Stimulated activated memory B cell treated with anti-CD40 and anti-IgM and Interleukin-4, amounts not matched to agents 10 μg/mL and 1 μg/mL and 100 μg/mL, for 72 hours (primary cell): Measurements from ENCODE around the gene KLHDC1.
"Not testable (repeated sequence)": the region's sequence is repeated elsewhere in the genome, so short reads cannot be mapped to it uniquely, and the experiment has no call there.

ENCODE experiments used
- ATAC-seq: fragments of 150-1000 bp; cut with Tn5 transposase; 2 replicates; pipeline ENCODE4 v1.10.0; 2021
- H3K27ac Mint-ChIP-seq: one replicate; pipeline ENCODE4 v1.8.0; 2022; ENCODE audit warnings: mild to moderate bottlenecking, mixed read lengths
- H3K27me3 Mint-ChIP-seq: one replicate; pipeline ENCODE4 v1.8.0; 2022; ENCODE audit warnings: mixed read lengths
- H3K36me3 Mint-ChIP-seq: one replicate; pipeline ENCODE4 v1.8.0; 2022; ENCODE audit warnings: mixed read lengths
- H3K4me1 Mint-ChIP-seq: one replicate; pipeline ENCODE4 v1.8.0; 2022; ENCODE audit warnings: mixed read lengths
- H3K4me3 Mint-ChIP-seq: one replicate; pipeline ENCODE4 v1.8.0; 2022; ENCODE audit warnings: mild to moderate bottlenecking, moderate library complexity, mixed read lengths
- H3K9me3 Mint-ChIP-seq: one replicate; pipeline ENCODE4 v1.8.0; 2022; ENCODE audit warnings: mixed read lengths

The KLHDC1 gene

DNA sequence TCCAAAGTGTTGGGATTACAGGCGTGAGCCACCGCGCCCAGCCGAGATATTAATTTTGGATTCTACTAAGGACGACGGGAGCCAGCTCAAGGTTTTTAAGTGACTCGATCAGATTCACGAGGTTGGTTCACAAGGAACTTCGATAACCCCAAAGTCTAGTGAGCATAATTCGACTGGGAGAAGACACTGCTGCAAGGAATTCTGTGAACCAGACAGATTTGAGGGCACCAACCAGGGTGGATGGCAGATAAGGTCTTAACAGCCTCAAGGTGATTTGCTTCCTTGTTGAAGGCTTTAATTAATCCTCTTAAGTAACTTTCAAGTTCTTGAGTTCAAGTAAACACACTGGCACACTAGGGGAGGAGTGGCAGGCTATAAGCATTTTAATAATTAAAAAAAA, 73.9 kb downstream of the KLHDC1 start:
- Mint-ChIP-seq H3K4me1 (peaks cover 32% of the 10 kb centered on the region), H3K4me3 (peak overlapping the region; percentile 97), H3K36me3 (peaks cover 2% of the 10 kb centered on the region), H3K27ac (peak overlapping the region; percentile 98), H3K9me3 (no peaks in the 10 kb centered on the region), H3K27me3 (no peaks in the 10 kb centered on the region)
- ATAC-seq = no peak

DNA sequence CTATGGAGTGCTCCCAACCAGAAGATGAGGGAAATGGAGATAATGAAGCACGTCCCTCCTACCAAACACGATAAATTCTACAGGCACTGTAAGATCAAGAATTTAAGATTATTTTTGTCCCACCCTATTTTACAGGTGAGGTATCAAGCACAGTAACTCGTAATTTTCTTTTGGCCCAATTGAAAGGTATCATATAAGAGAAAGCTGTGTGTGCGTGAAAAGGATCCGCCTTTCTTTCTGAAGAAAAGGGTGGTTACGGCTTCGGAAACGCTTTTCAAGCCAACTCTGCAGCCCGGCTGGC, 74.3 kb downstream of the KLHDC1 start:
- ATAC-seq = no peak
- peak overlapping the region; percentile 97 for H3K4me3 Mint-ChIP-seq
- H3K36me3 Mint-ChIP-seq = no peaks in the 10 kb centered on the region
- H3K27me3 Mint-ChIP-seq = no peaks in the 10 kb centered on the region
- H3K9me3 Mint-ChIP-seq = no peaks in the 10 kb centered on the region
- H3K4me1 Mint-ChIP-seq = peaks cover 32% of the 10 kb centered on the region
- peak overlapping the region; percentile 98 for H3K27ac Mint-ChIP-seq

DNA sequence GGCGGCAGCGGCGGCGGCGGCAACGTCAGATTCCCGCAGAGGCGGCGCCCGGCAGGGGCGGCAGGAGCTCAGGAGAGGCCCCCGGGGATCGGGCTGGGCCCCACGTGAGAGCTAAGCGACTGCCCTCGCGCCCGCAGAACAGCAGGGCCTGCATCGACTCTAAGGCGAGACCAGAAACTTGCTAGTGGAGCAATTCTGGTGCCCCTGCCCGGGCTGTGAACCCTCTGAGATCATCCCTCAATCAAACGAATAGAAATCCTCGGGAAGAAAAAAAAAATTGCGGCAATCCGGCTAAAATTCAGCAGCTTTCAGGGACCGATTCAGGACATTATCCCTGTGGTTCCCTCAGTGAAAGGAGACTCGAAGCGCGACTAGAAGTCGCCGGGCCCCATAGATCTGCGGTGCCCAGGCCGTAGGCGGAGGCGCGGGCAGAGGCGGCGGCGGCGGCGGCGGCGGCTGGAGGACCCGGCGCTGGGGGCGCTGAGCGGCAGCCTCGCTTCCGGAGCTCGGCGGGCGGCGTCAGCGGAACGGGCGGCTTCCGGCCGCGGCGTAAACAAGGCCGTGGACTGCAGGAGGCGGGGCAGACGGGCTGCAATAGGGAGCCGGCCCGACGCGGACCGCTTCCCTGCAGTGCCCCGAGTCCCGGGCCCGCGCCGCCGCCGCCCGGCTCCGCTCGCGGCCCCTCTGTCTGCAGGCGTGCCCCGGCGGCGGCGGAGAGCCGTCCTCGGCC, 74.8 kb downstream of the KLHDC1 start, which contains the start of gene KLHDC2:
TSS of gene KLHDC2 (plus strand) at position 583 of the 730 bp plus-strand sequence. CDS start 316 bp downstream, outside the sequence.
- no peaks in the 10 kb centered on the region for H3K27me3 Mint-ChIP-seq
- no peaks in the 10 kb centered on the region for H3K36me3 Mint-ChIP-seq
- peak within 1 kb of the TSS; percentile 99 for H3K4me3 Mint-ChIP-seq
- peak; percentile 95 for ATAC-seq
- peak within 1 kb of the TSS; percentile 98 for H3K27ac Mint-ChIP-seq
- H3K9me3 Mint-ChIP-seq = no peaks in the 10 kb centered on the region
- H3K4me1 Mint-ChIP-seq = peaks cover 32% of the 10 kb centered on the region

DNA sequence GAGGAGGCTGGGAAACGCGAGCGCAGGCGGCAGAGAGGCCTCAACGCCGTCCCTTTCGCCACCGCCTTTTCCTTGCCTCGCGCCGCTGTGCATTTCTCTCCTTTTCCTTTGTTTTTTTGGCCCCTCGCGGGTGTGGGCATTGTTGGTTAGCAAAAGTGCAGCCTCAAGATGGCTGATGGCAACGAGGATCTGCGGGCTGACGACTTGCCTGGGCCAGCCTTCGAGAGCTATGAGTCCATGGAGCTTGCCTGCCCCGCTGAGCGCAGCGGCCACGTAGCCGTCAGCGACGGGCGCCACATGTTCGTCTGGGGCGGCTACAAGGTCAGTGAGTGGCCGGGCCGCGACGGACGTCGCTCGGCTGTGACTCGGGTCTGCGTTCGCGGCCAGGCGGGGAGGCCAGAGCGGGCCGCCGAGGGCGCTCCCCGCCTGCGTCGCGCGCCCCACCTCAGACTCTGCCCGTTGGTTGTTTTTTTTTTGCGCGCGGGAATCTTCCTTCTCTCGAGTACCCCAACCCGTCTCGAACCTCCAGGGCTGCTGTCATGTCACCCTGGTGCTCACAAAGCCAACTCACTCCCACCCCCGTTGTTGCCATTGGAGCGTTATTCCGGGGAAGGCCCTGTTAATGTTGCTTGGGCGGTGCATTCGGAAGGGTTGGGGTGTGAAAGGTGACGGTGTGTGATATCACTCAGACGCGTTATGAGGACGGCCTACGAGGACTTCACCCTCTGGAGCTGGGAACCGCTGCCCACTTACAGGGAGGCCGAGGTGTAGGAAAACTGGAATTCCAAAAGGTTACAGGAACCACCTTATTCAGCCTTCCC, 75.6 kb downstream of the KLHDC1 start:
- Mint-ChIP-seq H3K36me3 (no peaks in the 10 kb centered on the region), H3K9me3 (no peaks in the 10 kb centered on the region), H3K4me1 (peaks cover 32% of the 10 kb centered on the region), H3K27me3 (no peaks in the 10 kb centered on the region), H3K4me3 (peak overlapping the region; percentile 99), H3K27ac (peak overlapping the region; percentile 98)
- peak; percentile 56 for ATAC-seq

DNA sequence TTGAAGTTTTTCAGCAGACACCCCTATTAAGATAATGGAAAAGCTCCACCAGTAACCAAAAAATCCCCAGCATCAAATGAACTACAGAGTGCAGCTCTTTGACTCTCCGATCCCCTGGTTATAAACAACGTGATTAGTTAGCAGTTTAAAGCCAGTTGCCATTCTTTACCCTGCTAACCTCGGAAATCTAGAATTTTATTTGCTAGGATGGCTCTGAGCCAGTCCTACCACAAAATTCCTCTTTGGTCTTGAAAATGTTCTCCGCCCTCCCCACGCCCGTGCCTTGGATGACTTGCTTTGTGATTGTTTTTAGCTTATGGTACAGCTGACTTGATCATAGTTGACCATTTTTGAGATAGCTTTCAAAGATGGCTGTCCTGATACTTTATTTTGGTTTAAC, 76.3 kb downstream of the KLHDC1 start:
- Mint-ChIP-seq H3K9me3 (no peaks in the 10 kb centered on the region), H3K4me1 (peaks cover 32% of the 10 kb centered on the region), H3K36me3 (no peaks in the 10 kb centered on the region), H3K27me3 (no peaks in the 10 kb centered on the region), H3K27ac (peak overlapping the region; percentile 98), H3K4me3 (peak overlapping the region; percentile 99)
- no peak for ATAC-seq

DNA sequence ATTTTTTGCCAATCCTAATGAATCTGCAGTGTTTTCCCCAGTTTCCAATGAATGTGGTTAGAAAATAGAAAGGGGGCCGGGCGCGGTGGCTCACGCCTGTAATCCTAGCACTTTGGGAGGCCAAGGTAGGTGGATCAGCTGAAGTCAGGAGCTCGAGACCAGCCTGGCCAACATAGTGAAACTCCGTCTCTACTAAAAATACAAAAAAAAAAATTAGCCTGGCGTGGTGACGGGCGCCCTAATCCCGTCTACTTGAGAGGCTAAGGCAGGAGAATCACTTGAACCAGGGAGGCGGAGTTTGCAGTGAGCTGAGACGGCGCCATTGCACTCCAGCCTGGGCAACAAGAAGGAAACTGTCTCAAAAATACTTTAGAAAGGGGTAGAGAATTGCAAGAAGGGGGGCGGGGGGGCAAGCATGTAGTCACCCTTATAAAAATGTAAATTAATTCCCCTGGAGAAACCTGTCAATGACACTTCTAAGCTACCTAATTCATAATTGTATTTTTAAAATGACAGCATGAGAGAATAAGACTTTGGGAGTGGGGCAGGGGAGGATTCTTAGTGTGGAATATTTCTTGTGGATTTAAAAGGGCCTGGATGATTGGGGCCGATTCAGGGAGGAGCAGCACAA, 76.8 kb downstream of the KLHDC1 start:
- peak overlapping the region; percentile 99 for H3K4me3 Mint-ChIP-seq
- no peaks in the 10 kb centered on the region for H3K9me3 Mint-ChIP-seq
- peaks cover 32% of the 10 kb centered on the region for H3K4me1 Mint-ChIP-seq
- peaks cover 2% of the 10 kb centered on the region for H3K36me3 Mint-ChIP-seq
- H3K27me3 Mint-ChIP-seq = no peaks in the 10 kb centered on the region
- no peak for ATAC-seq
- H3K27ac Mint-ChIP-seq = peak overlapping the region; percentile 98

DNA sequence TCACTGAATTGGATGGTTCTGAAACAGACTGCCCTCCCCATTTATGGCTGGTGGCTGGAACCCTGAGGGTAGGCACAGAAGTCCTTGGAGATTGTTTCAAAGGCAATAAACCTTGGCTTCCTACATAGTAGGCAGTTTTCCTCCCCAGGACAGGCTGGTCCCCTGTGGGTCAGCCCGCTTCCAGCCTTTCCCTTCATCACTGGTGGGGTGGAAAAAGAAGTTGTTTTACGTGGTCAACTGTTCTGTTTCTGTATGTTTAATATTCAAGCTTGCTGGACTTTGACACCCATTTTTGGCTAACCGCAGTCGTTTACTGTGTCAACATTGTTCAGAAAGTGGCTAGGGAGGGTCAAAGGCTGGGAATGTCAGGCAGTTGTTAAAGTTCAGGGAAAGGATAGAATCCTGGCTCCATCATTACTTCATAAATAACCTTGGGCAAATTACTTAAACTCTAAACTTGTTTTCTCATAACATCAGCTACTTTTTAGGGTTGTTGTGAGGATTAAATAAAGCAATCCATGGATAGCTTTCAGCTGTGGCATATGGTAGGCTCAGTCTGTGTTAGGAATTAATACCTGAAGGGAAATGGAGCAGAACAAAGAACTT, 77.4 kb downstream of the KLHDC1 start:
- Mint-ChIP-seq H3K27me3 (no peaks in the 10 kb centered on the region), H3K4me1 (peaks cover 32% of the 10 kb centered on the region), H3K36me3 (peaks cover 8% of the 10 kb centered on the region), H3K4me3 (no peak overlapping the region), H3K27ac (peak overlapping the region; percentile 98), H3K9me3 (no peaks in the 10 kb centered on the region)
- no peak for ATAC-seq

DNA sequence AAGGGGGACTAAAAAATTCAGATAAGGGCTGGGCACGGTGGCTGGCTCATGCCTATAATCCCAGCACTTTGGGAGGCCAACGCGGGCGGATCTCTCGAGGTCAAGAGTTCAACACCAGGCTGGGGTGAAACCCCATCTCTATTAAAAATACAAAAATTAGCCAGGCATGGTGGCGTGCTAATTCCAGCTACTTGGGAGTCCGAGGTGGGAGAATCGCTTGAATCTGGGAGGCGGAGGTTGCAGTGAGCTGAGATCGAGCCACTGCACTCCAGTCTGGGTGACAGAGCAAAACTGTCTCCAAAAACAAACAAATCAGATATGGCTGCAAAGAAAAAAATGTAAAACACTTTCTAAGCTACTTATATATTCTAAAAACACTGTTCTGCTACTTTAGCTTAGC, 78.8 kb downstream of the KLHDC1 start:
- H3K4me3 Mint-ChIP-seq, H3K27ac Mint-ChIP-seq, ATAC-seq, H3K9me3 Mint-ChIP-seq, H3K27me3 Mint-ChIP-seq: not testable (repeated sequence)
- Mint-ChIP-seq H3K36me3 (peaks cover 17% of the 10 kb centered on the region), H3K4me1 (peaks cover 31% of the 10 kb centered on the region)

DNA sequence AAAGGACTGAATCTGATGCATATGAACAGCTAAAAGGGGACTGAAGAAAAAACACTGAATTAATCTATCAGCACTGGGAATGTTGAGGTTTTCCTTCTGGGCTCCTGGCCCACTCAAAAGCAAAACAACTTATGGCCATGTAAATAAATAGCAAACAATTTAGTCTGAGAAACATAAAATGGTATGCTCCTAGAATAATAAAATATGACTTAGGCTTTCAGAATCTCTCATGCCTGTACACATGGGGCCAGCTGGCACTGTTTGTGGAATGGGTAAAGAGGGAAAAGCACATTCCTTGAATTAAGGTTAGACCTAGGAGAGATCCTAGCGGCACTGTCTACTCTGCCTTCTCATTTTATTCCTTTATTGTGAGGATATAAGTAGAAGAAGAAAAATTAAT, 81.2 kb downstream of the KLHDC1 start:
- H3K27me3 Mint-ChIP-seq = no peaks in the 10 kb centered on the region
- ATAC-seq = no peak
- H3K9me3 Mint-ChIP-seq = no peaks in the 10 kb centered on the region
- H3K4me3 Mint-ChIP-seq = no peak overlapping the region
- H3K36me3 Mint-ChIP-seq = peaks cover 23% of the 10 kb centered on the region
- H3K4me1 Mint-ChIP-seq = peaks cover 16% of the 10 kb centered on the region
- H3K27ac Mint-ChIP-seq = no peak overlapping the region

DNA sequence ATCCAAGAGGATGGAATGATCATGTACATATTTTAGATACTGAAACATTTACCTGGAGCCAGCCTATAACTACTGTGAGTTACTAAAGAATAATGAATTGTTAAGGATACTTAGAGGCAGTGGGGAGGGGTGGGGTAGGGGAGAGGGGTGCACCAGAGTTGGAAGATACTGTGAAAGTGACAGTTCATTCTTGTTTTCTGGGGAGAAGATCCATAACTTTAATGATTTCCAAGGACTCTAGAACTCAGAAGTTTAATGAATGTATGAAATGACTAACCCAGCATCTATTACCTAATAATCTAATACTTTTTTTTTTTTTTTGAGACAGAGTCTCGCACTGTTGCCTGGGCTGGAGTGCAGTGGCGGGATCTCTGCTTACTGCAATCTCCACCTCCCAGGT, 85.5 kb downstream of the KLHDC1 start:
- Mint-ChIP-seq H3K36me3 (peaks cover 39% of the 10 kb centered on the region), H3K4me1 (no peaks in the 10 kb centered on the region), H3K27me3 (no peaks in the 10 kb centered on the region), H3K9me3 (no peaks in the 10 kb centered on the region), H3K27ac (no peak overlapping the region), H3K4me3 (no peak overlapping the region)
- ATAC-seq = no peak

DNA sequence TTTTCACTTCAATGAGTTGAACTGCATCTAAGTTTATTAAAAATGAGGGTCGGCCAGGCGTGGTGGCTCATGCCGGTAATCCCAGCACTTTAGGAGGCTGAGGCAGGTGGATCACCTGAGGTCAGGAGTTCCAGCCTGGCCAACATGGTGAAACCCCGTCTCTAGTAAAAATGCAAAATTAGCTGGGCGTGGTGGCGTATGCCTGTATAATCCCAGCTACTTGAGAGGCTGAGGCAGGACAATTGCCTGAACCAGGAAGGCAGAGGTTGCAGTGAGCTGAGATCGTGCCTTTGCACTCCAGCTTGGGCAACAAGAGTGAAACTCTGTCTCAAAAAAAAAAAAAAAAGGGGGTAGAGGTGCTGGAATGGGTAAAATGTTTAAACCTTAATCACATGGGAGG, 88.1 kb downstream of the KLHDC1 start:
- H3K9me3 Mint-ChIP-seq, ATAC-seq, H3K4me3 Mint-ChIP-seq, H3K27me3 Mint-ChIP-seq, H3K27ac Mint-ChIP-seq, H3K4me1 Mint-ChIP-seq: not testable (repeated sequence)
- H3K36me3 Mint-ChIP-seq = peaks cover 34% of the 10 kb centered on the region

DNA sequence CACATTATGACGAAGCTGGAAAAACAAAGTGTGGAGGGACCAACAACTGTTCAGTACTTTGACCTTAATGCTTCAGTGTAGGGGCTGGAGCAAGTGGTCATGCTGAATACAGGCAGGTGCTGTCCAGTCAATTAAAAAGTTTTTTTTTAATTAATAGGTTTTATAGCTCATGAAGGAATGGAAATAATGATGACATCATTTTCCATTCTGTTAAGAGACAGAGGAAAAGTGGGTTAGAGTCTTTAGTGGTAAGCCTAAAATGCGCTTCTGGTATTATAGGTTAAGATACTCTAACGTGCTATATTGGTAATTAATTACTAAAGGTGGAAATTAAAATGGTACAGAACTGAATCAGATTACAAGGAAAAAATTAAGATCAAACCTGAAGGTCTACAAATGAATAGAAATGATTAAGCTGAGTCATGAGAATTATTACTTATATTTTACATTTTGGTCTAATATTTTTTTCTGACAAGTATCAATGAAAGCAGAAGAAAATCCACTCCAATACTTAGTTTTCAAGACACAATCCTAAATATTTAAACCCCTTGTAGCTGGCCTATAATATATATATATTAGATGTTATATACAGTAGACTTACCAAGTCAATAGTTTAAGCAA, 90.6 kb downstream of the KLHDC1 start:
- H3K36me3 Mint-ChIP-seq = peaks cover 34% of the 10 kb centered on the region
- ATAC-seq = no peak
- no peaks in the 10 kb centered on the region for H3K9me3 Mint-ChIP-seq
- no peak overlapping the region for H3K4me3 Mint-ChIP-seq
- H3K27ac Mint-ChIP-seq = no peak overlapping the region
- no peaks in the 10 kb centered on the region for H3K27me3 Mint-ChIP-seq
- peaks cover 6% of the 10 kb centered on the region for H3K4me1 Mint-ChIP-seq

DNA sequence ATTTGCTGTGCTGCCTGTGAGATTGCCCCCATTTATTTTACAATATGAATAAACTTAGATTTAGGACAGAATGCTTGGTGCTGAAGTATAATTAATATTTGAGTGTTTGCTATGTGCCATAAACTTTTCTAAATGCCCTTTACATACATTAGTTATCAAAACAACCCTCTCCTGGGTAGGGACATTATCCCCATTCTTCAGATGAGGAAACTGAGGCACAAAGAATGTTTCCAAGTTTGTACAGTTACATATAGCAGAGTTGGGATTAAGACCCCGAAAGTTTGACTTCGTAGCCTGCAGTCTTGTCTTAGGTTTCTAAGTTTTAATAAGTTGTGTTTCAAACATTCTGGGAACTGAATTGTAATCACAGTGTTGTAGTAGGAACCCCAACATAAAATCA, 93.4 kb downstream of the KLHDC1 start:
- no peaks in the 10 kb centered on the region for H3K27me3 Mint-ChIP-seq
- H3K27ac Mint-ChIP-seq = no peak overlapping the region
- H3K4me1 Mint-ChIP-seq = peaks cover 6% of the 10 kb centered on the region
- no peak overlapping the region for H3K4me3 Mint-ChIP-seq
- peaks cover 40% of the 10 kb centered on the region for H3K36me3 Mint-ChIP-seq
- ATAC-seq = no peak
- no peaks in the 10 kb centered on the region for H3K9me3 Mint-ChIP-seq

DNA sequence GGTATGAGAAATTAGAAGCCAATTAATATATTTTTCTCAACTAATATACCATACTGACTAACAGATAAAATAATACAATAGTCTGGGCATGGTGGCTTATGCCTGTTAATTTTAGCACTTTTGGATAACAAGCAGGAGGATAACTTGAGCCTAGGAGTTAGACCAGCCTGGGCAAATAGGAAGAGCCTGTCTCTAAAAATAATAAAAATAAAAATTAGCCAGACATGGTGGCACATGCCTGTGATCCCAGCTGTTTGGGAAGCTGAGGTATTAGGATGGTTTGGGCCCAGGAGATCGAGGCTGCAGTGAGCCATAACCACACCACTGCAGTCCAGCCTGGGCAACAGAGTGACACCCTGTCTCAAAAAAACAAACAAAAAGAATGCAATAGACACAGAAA, 99.7 kb downstream of the KLHDC1 start:
- H3K9me3 Mint-ChIP-seq = no peaks in the 10 kb centered on the region
- ATAC-seq = no peak
- H3K4me1 Mint-ChIP-seq = no peaks in the 10 kb centered on the region
- peaks cover 60% of the 10 kb centered on the region for H3K36me3 Mint-ChIP-seq
- no peak overlapping the region for H3K4me3 Mint-ChIP-seq
- no peaks in the 10 kb centered on the region for H3K27me3 Mint-ChIP-seq
- H3K27ac Mint-ChIP-seq = no peak overlapping the region

DNA sequence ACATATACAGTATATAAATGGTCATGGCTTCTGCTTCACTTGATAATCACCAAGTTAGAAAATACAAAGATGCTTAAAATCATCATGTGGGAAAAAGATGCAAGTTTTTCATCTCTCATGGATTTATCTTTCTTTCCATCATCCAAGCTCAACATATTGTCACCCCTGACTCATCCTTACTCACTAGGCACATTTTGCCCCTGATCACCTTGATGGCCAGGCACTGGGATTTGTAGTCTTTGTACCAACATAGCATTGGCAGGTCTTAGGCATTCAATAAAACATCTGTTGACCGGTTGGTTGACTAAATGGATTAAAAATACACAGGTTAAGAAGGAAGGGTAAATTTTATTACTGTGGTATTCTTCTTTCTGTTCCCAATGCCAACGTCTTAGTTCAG, 103.1 kb downstream of the KLHDC1 start:
- Mint-ChIP-seq H3K27me3 (no peaks in the 10 kb centered on the region), H3K27ac (no peak overlapping the region), H3K4me3 (no peak overlapping the region), H3K9me3 (no peaks in the 10 kb centered on the region), H3K36me3 (peaks cover 42% of the 10 kb centered on the region), H3K4me1 (no peaks in the 10 kb centered on the region)
- no peak for ATAC-seq
